ENCODE measurements around the gene FGD3. TPM values are rescaled to one million over a fixed set of nuclear protein-coding genes. Genes with fewer than 3 reads are reported as not detected.

FGD3 gene
- total and polyA plus RNA-seq, 9 donors, result 2.4 to 4.8 (median 3.2) TPM

DNA sequence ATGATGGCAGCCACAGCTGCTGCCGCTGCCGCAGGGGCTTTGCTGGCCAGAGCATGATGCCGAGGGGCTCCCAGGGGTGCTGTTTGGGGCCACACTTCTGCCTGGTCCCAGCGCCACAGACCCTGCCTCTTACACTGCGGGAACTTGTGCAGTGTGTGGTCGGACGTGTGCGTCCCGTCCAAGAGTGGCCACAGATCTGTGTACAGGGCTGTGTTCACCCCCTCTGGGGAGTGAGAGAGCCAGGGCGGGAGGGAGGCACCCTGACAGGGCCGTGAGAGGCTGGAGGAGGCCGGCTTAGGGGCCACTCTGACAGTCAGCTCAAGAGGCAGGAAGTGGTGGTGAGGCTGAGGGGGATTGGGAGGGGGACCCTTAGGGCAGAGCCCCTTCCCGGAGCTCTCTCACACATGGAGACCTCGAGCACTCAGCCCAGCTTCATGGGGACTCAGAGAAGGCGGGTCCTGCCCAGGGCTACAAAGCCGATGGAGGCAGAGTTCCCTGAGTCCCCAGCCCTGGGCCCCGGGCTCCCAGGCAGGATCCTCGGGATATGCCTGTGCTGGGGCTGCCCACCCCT, 135.6 kb downstream of the FGD3 start:
- 41% methylated on average over 13 of the region's 18 CpGs for whole genome bisulfite sequencing (ENCODE audit: insufficient coverage)
- DNase-seq, result no peak
- no peak overlapping the region for H3K27ac ChIP-seq (ENCODE audit: low read length)
- H3K27me3 ChIP-seq (ENCODE audit: control insufficient read depth, insufficient read depth, low read length), result no peaks in the 10 kb centered on the region
- H3K4me3 ChIP-seq (ENCODE audit: low read length), result no peak overlapping the region
- H3K9me3 ChIP-seq (replicated peaks; ENCODE audit: control insufficient read depth, low read depth, low read length), result no peaks in the 10 kb centered on the region
- H3K4me1 ChIP-seq (ENCODE audit: control insufficient read depth, insufficient read depth, low read length), result peaks cover 8% of the 10 kb centered on the region
- no peaks in the 10 kb centered on the region for H3K36me3 ChIP-seq (ENCODE audit: control insufficient read depth, insufficient read depth, low read length)

DNA sequence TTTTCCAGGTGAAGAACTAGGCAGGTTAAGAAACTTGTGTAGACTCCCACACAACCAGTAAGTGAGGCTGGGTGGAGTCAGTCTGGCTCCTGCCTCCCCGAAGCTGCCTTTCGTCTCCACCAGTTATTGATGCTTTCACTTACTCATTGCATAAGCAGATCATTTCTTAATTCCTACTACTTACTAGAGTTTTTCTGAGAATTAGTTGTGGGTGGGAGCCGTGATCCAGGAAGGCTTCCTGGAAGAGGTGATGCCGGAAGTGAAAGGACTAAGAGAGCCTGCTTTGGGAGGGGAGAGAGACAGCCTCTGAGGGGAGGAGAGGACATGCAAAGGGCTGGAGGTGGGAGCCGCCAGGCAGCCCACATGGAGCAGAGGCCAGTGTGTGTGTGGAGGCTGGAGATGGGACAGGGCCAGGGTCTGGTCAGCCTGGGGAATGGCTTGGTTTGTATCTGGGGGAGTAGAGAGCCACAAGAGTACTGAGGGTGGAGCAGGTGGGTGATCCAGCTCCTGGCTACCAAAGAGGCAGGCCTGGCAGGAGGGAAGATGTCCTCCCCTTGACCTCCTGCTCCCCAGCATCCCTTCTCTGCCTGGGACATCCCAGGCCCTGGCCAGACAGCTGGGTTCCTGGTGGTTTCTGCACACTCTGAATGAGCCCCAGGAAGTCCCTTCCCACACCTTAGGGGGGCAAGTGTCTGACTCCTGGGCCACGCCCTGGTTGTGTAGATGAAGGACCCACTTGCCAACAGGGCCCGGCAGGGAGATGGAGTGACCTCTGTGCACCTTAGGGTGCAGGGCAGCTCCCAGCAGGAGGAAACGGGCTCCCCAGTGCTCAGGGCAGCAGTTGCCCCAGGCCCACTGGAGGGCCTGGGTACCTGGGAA, 136.5 kb downstream of the FGD3 start:
- peaks cover 8% of the 10 kb centered on the region for H3K4me1 ChIP-seq (ENCODE audit: control insufficient read depth, insufficient read depth, low read length)
- no peak for DNase-seq
- no peaks in the 10 kb centered on the region for H3K9me3 ChIP-seq (replicated peaks; ENCODE audit: control insufficient read depth, low read depth, low read length)
- 91% methylated on average over 2 of the region's 8 CpGs for WGBS (ENCODE audit: insufficient coverage)
- H3K27ac ChIP-seq (ENCODE audit: low read length), result no peak overlapping the region
- no peaks in the 10 kb centered on the region for H3K27me3 ChIP-seq (ENCODE audit: control insufficient read depth, insufficient read depth, low read length)
- H3K4me3 ChIP-seq (ENCODE audit: low read length), result no peak overlapping the region
- no peaks in the 10 kb centered on the region for H3K36me3 ChIP-seq (ENCODE audit: control insufficient read depth, insufficient read depth, low read length)

DNA sequence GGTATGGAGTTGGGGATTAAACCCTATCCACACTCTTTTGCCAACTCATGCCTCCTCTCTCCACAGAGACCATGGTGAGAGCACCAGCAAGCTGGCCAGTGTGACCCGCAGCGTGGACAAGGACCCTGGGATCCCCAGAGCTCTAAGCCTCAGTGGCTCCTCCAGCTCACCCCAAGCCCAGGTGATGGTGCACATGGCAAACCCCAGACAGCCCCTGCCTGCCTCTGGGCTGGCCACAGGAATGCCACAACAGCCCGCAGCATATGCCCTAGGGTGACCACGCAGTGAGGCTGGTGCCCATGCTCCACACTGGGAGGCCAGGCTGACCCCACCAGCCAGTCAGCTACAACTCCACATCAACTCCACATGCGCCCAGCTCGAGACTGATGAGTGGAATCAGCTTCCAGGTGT, 137.2 kb downstream of the FGD3 start:
- no peak for DNase-seq
- H3K27me3 ChIP-seq (ENCODE audit: control insufficient read depth, insufficient read depth, low read length), result no peaks in the 10 kb centered on the region
- 98% methylated on average over 4 of the region's 6 CpGs for WGBS (ENCODE audit: insufficient coverage)
- no peak overlapping the region for H3K27ac ChIP-seq (ENCODE audit: low read length)
- H3K36me3 ChIP-seq (ENCODE audit: control insufficient read depth, insufficient read depth, low read length), result no peaks in the 10 kb centered on the region
- H3K4me1 ChIP-seq (ENCODE audit: control insufficient read depth, insufficient read depth, low read length), result peaks cover 8% of the 10 kb centered on the region
- H3K4me3 ChIP-seq (ENCODE audit: low read length), result no peak overlapping the region
- no peaks in the 10 kb centered on the region for H3K9me3 ChIP-seq (replicated peaks; ENCODE audit: control insufficient read depth, low read depth, low read length)

DNA sequence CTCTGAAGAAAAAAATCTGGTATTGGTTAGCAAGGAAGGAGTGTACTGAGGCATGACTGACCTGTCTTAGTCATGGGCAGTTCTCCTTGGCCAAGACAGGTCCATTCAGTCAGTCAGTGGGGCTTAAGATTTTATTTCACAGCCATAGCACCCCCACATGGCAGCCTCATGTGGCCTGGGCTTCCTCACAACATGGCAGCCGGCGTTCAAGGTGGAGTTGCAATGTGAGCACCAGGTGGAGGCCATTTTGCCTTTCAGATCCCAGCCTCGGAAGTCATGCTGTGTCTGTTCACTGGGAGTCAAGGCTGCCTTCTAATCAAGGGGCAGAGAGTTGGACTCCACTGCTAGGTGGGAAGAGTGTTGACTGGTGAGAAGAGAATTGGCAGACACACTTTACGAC, 138.4 kb downstream of the FGD3 start:
- WGBS (ENCODE audit: insufficient coverage), result 100% methylated on average over 3 of the region's 4 CpGs
- Histone ChIP-seq H3K4me1 (ENCODE audit: control insufficient read depth, insufficient read depth, low read length) (peaks cover 8% of the 10 kb centered on the region), H3K27ac (ENCODE audit: low read length) (no peak overlapping the region), H3K27me3 (ENCODE audit: control insufficient read depth, insufficient read depth, low read length) (no peaks in the 10 kb centered on the region), H3K9me3 (replicated peaks; ENCODE audit: control insufficient read depth, low read depth, low read length) (no peaks in the 10 kb centered on the region), H3K36me3 (ENCODE audit: control insufficient read depth, insufficient read depth, low read length) (no peaks in the 10 kb centered on the region), H3K4me3 (ENCODE audit: low read length) (no peak overlapping the region)
- DNase-seq, result no peak

Other genes starting within 250 kb of the FGD3 start
- gene BICD2, start 182.7 kb upstream of the FGD3 start, total RNA-seq, result 24.6 TPM
- 10 to 100 TPM; 24.0 to 37.1 (median 30.0) TPM for gene BICD2, start 182.7 kb upstream of the FGD3 start, polyA plus RNA-seq (ENCODE audit: insufficient read depth in 1 of 8, insufficient read length in 8 of 8, low replicate concordance in 1 of 8)
- 14.5 TPM for gene ZNF484, start 69.5 kb upstream of the FGD3 start, total RNA-seq
- 1 to 10 TPM; 3.4 to 5.7 (median 4.4) TPM for gene ZNF484, start 69.5 kb upstream of the FGD3 start, polyA plus RNA-seq (ENCODE audit: insufficient read depth in 1 of 8, insufficient read length in 8 of 8, low replicate concordance in 1 of 8)
- gene SUSD3, start 111.2 kb downstream of the FGD3 start, total RNA-seq, result 2.6 TPM
- 1 to 10 TPM; 1.7 to 3.9 (median 2.7) TPM for gene SUSD3, start 111.2 kb downstream of the FGD3 start, polyA plus RNA-seq (ENCODE audit: insufficient read depth in 1 of 8, insufficient read length in 8 of 8, low replicate concordance in 1 of 8)
- 47.4 TPM for gene CARD19, start 148.7 kb downstream of the FGD3 start, total RNA-seq
- 10 to 100 TPM; 32.9 to 51.4 (median 35.4) TPM for gene CARD19, start 148.7 kb downstream of the FGD3 start, polyA plus RNA-seq (ENCODE audit: insufficient read depth in 1 of 8, insufficient read length in 8 of 8, low replicate concordance in 1 of 8)
- 24.2 TPM for gene NINJ1, start 186.7 kb downstream of the FGD3 start, total RNA-seq
- 10 to 100 TPM; 23.9 to 39.8 (median 28.1) TPM for gene NINJ1, start 186.7 kb downstream of the FGD3 start, polyA plus RNA-seq (ENCODE audit: insufficient read depth in 1 of 8, insufficient read length in 8 of 8, low replicate concordance in 1 of 8)
- 7.4 TPM for gene WNK2, start 236.6 kb downstream of the FGD3 start, total RNA-seq
- 10 to 100 TPM in 7 of 8 donors, 1 to 10 TPM in 1; 7.4 to 20.7 (median 15.6) TPM for gene WNK2, start 236.6 kb downstream of the FGD3 start, polyA plus RNA-seq (ENCODE audit: insufficient read depth in 1 of 8, insufficient read length in 8 of 8, low replicate concordance in 1 of 8)

All from muscle of leg (tissue), 11 donors.